ENCODE data around the gene TEX11.

DNA sequence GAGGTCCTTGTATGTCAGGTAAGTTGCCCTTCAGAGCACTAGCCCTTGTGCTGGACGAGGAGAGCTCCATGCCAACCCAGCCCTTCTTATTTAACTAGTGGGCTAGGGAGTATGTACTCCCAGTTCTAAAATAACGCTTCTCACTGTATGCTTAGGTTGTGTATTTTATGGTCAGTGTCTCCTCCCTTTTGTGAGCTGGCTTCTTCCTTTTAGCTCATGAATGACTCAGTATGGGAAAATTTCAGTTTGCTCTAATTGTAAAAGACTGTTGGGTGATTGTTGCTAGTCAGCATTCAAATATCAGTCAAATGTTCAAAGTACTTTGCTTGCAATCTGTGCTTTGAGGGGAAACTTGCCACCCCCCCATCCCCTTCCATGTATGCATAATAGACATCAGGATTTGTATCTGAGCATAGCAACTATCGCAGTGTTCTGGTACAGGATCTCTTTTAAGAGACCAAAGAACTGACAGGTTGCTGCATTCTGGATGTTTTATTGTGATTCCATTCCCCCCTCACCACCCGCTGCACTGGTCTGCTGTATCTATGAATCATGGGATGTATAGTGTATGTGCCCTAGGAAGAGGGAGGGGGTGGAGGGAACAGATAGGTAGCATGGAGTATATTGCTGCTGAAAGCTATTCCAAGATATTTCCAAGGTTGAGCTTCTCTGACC, 429.1 kb downstream of the TEX11 start:
- TF ChIP-seq, protein P1, sequence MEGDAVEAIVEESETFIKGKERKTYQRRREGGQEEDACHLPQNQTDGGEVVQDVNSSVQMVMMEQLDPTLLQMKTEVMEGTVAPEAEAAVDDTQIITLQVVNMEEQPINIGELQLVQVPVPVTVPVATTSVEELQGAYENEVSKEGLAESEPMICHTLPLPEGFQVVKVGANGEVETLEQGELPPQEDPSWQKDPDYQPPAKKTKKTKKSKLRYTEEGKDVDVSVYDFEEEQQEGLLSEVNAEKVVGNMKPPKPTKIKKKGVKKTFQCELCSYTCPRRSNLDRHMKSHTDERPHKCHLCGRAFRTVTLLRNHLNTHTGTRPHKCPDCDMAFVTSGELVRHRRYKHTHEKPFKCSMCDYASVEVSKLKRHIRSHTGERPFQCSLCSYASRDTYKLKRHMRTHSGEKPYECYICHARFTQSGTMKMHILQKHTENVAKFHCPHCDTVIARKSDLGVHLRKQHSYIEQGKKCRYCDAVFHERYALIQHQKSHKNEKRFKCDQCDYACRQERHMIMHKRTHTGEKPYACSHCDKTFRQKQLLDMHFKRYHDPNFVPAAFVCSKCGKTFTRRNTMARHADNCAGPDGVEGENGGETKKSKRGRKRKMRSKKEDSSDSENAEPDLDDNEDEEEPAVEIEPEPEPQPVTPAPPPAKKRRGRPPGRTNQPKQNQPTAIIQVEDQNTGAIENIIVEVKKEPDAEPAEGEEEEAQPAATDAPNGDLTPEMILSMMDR (conservative IDR thresholded peaks at IDR 0.05; ENCODE audit: low read depth in 2 of 2): no peak
- no peak for TF ChIP-seq EZH2 (IDR thresholded peaks at IDR 0.05; ENCODE audit: low read depth, unreplicated experiment)
- TF ChIP-seq, protein P2, sequence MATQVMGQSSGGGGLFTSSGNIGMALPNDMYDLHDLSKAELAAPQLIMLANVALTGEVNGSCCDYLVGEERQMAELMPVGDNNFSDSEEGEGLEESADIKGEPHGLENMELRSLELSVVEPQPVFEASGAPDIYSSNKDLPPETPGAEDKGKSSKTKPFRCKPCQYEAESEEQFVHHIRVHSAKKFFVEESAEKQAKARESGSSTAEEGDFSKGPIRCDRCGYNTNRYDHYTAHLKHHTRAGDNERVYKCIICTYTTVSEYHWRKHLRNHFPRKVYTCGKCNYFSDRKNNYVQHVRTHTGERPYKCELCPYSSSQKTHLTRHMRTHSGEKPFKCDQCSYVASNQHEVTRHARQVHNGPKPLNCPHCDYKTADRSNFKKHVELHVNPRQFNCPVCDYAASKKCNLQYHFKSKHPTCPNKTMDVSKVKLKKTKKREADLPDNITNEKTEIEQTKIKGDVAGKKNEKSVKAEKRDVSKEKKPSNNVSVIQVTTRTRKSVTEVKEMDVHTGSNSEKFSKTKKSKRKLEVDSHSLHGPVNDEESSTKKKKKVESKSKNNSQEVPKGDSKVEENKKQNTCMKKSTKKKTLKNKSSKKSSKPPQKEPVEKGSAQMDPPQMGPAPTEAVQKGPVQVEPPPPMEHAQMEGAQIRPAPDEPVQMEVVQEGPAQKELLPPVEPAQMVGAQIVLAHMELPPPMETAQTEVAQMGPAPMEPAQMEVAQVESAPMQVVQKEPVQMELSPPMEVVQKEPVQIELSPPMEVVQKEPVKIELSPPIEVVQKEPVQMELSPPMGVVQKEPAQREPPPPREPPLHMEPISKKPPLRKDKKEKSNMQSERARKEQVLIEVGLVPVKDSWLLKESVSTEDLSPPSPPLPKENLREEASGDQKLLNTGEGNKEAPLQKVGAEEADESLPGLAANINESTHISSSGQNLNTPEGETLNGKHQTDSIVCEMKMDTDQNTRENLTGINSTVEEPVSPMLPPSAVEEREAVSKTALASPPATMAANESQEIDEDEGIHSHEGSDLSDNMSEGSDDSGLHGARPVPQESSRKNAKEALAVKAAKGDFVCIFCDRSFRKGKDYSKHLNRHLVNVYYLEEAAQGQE (IDR thresholded peaks at IDR 0.05; ENCODE audit: unreplicated experiment): no peak
- no peak for TF ChIP-seq JUNB (IDR thresholded peaks at IDR 0.05; ENCODE audit: unreplicated experiment)
- no peak for TF ChIP-seq POLR2AphosphoS5 (IDR thresholded peaks at IDR 0.05; ENCODE audit: low read depth)
- no peak for TF ChIP-seq EZH2phosphoT487 (IDR thresholded peaks at IDR 0.05; ENCODE audit: unreplicated experiment)
